ENCODE results near the gene P4HA3.

The P4HA3 gene

DNA sequence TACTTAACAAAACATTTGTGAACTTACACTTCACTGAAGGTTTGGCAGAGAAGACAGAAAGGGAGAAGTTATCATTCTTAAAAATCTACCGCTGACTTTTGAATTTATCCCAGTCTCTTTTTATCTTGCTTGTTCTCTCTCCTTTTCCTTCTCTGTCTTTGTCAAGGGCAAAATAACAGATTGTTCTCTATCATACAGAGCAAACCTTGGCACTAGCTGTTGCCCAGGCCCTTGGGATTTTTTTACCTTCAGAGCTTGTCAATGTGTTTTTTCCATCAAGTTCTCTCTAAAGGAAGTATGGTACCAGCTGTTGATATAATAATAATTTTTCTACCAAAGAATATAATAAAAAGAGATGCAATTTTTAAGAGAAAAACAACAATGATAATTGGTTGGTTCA lies 73.2 kb downstream of the P4HA3 start:
- no peak for ATAC-seq
- TF ChIP-seq, protein P1, sequence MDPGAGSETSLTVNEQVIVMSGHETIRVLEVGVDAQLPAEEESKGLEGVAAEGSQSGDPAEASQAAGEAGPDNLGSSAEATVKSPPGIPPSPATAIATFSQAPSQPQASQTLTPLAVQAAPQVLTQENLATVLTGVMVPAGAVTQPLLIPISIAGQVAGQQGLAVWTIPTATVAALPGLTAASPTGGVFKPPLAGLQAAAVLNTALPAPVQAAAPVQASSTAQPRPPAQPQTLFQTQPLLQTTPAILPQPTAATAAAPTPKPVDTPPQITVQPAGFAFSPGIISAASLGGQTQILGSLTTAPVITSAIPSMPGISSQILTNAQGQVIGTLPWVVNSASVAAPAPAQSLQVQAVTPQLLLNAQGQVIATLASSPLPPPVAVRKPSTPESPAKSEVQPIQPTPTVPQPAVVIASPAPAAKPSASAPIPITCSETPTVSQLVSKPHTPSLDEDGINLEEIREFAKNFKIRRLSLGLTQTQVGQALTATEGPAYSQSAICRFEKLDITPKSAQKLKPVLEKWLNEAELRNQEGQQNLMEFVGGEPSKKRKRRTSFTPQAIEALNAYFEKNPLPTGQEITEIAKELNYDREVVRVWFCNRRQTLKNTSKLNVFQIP (CRISPR knock-in tag; IDR thresholded peaks at IDR 0.05; ENCODE audit: borderline replicate concordance, low read depth), result no peak
- TF ChIP-seq ZNF565 (CRISPR knock-in tag; conservative IDR thresholded peaks at IDR 0.05; ENCODE audit: low read depth), result no peak
- TF ChIP-seq RARB (CRISPR knock-in tag; IDR thresholded peaks at IDR 0.05), result no peak
- no peak for TF ChIP-seq ZC3H10 (CRISPR knock-in tag; IDR thresholded peaks at IDR 0.05)
- TF ChIP-seq, protein P2, sequence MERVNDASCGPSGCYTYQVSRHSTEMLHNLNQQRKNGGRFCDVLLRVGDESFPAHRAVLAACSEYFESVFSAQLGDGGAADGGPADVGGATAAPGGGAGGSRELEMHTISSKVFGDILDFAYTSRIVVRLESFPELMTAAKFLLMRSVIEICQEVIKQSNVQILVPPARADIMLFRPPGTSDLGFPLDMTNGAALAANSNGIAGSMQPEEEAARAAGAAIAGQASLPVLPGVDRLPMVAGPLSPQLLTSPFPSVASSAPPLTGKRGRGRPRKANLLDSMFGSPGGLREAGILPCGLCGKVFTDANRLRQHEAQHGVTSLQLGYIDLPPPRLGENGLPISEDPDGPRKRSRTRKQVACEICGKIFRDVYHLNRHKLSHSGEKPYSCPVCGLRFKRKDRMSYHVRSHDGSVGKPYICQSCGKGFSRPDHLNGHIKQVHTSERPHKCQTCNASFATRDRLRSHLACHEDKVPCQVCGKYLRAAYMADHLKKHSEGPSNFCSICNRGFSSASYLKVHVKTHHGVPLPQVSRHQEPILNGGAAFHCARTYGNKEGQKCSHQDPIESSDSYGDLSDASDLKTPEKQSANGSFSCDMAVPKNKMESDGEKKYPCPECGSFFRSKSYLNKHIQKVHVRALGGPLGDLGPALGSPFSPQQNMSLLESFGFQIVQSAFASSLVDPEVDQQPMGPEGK (CRISPR knock-in tag; IDR thresholded peaks at IDR 0.05; ENCODE audit: borderline replicate concordance), result no peak
- no peak for TF ChIP-seq TOX (CRISPR knock-in tag; IDR thresholded peaks at IDR 0.05; ENCODE audit: borderline replicate concordance)
- TF ChIP-seq OSR1 (CRISPR knock-in tag; IDR thresholded peaks at IDR 0.05), result no peak
- no peak for TF ChIP-seq ZNF8 (CRISPR knock-in tag; IDR thresholded peaks at IDR 0.05)
- TF ChIP-seq BACH2 (CRISPR knock-in tag; IDR thresholded peaks at IDR 0.05; ENCODE audit: borderline replicate concordance), result no peak
- no peak for TF ChIP-seq ESRRG (CRISPR knock-in tag; IDR thresholded peaks at IDR 0.05)
- TF ChIP-seq ZFP30 (CRISPR knock-in tag; IDR thresholded peaks at IDR 0.05), result no peak
- no peak for TF ChIP-seq ISL1 (CRISPR knock-in tag; IDR thresholded peaks at IDR 0.05)
- TF ChIP-seq, protein P3, sequence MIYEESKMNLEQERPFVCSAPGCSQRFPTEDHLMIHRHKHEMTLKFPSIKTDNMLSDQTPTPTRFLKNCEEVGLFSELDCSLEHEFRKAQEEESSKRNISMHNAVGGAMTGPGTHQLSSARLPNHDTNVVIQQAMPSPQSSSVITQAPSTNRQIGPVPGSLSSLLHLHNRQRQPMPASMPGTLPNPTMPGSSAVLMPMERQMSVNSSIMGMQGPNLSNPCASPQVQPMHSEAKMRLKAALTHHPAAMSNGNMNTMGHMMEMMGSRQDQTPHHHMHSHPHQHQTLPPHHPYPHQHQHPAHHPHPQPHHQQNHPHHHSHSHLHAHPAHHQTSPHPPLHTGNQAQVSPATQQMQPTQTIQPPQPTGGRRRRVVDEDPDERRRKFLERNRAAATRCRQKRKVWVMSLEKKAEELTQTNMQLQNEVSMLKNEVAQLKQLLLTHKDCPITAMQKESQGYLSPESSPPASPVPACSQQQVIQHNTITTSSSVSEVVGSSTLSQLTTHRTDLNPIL (CRISPR knock-in tag; IDR thresholded peaks at IDR 0.05; ENCODE audit: low read depth), result no peak
- TF ChIP-seq SNAI2 (CRISPR knock-in tag; IDR thresholded peaks at IDR 0.05), result no peak
- TF ChIP-seq PPARA (CRISPR knock-in tag; IDR thresholded peaks at IDR 0.05; ENCODE audit: borderline replicate concordance), result no peak
- TF ChIP-seq CSDC2 (CRISPR knock-in tag; IDR thresholded peaks at IDR 0.05), result no peak
- TF ChIP-seq ZNF70 (CRISPR knock-in tag; IDR thresholded peaks at IDR 0.05), result no peak
- no peak for TF ChIP-seq ZFP3 (CRISPR knock-in tag; IDR thresholded peaks at IDR 0.05)

DNA sequence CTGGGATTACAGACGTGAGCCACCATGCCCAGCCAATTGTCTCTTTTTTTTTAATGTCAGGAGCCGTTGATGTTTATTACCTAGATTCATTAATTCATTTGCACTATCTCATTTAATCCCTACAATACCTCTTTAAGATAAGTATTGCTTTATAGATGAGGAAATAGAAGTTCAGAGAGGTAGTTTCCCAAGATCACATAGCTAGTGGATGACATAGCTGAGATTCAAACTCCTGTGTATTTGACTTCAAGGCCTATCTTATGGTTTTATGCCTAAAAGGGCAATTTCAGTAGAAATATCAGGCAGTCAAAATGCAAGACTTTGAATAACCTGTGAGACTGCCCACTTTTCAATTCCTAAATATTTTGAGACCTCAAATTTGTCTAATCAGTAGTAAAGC lies 73.9 kb downstream of the P4HA3 start:
- ATAC-seq, result no peak
- TF ChIP-seq TOX (CRISPR knock-in tag; IDR thresholded peaks at IDR 0.05; ENCODE audit: borderline replicate concordance) (no peak), PPARA (CRISPR knock-in tag; IDR thresholded peaks at IDR 0.05; ENCODE audit: borderline replicate concordance) (no peak), BACH2 (CRISPR knock-in tag; IDR thresholded peaks at IDR 0.05; ENCODE audit: borderline replicate concordance) (no peak), ARNTL (CRISPR knock-in tag; IDR thresholded peaks at IDR 0.05; ENCODE audit: borderline replicate concordance, low read depth) (no peak), ZNF565 (CRISPR knock-in tag; conservative IDR thresholded peaks at IDR 0.05; ENCODE audit: low read depth) (no peak), ZFP30 (CRISPR knock-in tag; IDR thresholded peaks at IDR 0.05) (no peak)
- TF ChIP-seq, protein P2 (CRISPR knock-in tag; IDR thresholded peaks at IDR 0.05; ENCODE audit: borderline replicate concordance), result no peak

DNA sequence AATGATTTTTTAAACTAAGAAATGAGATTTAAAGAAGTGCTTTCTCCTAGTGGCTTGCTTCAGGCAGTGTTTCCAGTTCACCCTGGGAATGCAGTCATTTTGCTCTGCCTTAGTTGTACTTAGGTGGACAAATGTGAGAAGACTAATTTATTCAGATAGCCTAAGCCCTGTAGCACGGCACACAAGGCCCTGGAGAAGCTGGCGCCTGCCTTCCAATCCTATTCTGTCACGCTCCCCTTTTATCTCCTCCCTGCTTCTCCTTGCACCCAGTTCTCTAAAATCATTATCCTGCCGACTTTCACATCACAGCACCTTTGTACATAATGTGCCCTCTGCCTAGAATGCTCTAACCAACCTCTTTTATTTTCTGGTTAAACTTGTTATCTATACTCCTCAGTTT lies 76.3 kb downstream of the P4HA3 start:
- TF ChIP-seq, protein P1 (CRISPR knock-in tag; IDR thresholded peaks at IDR 0.05; ENCODE audit: borderline replicate concordance, low read depth), result no peak
- TF ChIP-seq ZNF70 (CRISPR knock-in tag; IDR thresholded peaks at IDR 0.05) (no peak), ESRRG (CRISPR knock-in tag; IDR thresholded peaks at IDR 0.05) (no peak), CSDC2 (CRISPR knock-in tag; IDR thresholded peaks at IDR 0.05) (no peak), TCF4 (CRISPR knock-in tag; IDR thresholded peaks at IDR 0.05; ENCODE audit: borderline replicate concordance) (no peak), ARNTL (CRISPR knock-in tag; IDR thresholded peaks at IDR 0.05; ENCODE audit: borderline replicate concordance, low read depth) (no peak), OSR1 (CRISPR knock-in tag; IDR thresholded peaks at IDR 0.05) (no peak)
- TF ChIP-seq, protein P4, sequence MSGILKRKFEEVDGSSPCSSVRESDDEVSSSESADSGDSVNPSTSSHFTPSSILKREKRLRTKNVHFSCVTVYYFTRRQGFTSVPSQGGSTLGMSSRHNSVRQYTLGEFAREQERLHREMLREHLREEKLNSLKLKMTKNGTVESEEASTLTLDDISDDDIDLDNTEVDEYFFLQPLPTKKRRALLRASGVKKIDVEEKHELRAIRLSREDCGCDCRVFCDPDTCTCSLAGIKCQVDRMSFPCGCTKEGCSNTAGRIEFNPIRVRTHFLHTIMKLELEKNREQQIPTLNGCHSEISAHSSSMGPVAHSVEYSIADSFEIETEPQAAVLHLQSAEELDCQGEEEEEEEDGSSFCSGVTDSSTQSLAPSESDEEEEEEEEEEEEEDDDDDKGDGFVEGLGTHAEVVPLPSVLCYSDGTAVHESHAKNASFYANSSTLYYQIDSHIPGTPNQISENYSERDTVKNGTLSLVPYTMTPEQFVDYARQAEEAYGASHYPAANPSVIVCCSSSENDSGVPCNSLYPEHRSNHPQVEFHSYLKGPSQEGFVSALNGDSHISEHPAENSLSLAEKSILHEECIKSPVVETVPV (CRISPR knock-in tag; IDR thresholded peaks at IDR 0.05), result no peak
- TF ChIP-seq, protein P2 (CRISPR knock-in tag; IDR thresholded peaks at IDR 0.05; ENCODE audit: borderline replicate concordance), result no peak
- TF ChIP-seq, protein P3 (CRISPR knock-in tag; IDR thresholded peaks at IDR 0.05; ENCODE audit: low read depth), result no peak
- ATAC-seq, result no peak
